SK-MEL-5 (cell line): Measurements from ENCODE around the gene MYBL2. TPM values are rescaled to one million over a fixed set of nuclear protein-coding genes. Genes with fewer than 3 reads are reported as not detected.

Experiments
- DNase-seq: peaks from one replicate; pipeline ENCODE4 v3.0.0-alpha.2; 2016; ENCODE audit warnings: low read depth, low spot score
- in situ Hi-C: cut with HindIII; loops from 2 replicates; pipeline ENCODE4 v1.10.0; 2016; ENCODE audit warnings: low sequenced_read_pairs, high pct_unique_total_duplicates, low pct_unique_long_range_greater_than_20kb
- total RNA-seq: library from RNA; depleted of rRNA; stranded (reverse); fragments of >200 nt; shearing (Covaris generic); gene quantifications from 2 replicates; pipeline ENCODE4 v1.2.3, GENCODE V29; 2014; rRNA removed

MYBL2 gene
- total RNA-seq, 1 experiment from 2014 or later, result 10.4 TPM

- no peak for DNase-seq
- in situ Hi-C loops, result no loop called here
Measured at GRCh38 chr20:43762911-43763310, 96.0 kb downstream of the MYBL2 start.

GRCh38 chr20:43765916-43766315 is 99.0 kb downstream of the MYBL2 start:
- DNase-seq, result no peak
- in situ Hi-C loops, result no loop called here

Other genes with a start within 250 kb of the MYBL2 start
- 45.6 and 48.8 TPM in 2 replicates for gene SRSF6, start 209.2 kb upstream of the MYBL2 start, total RNA-seq
- 1.2 and 2.0 TPM in 2 replicates for gene L3MBTL1, start 159.4 kb upstream of the MYBL2 start, total RNA-seq
- gene SGK2, start 108.1 kb upstream of the MYBL2 start, total RNA-seq, result 0.29 TPM in 1 of 2 replicates, not detected in the other
- gene IFT52, start 76.2 kb upstream of the MYBL2 start, total RNA-seq, result 22.1 and 26.8 TPM in 2 replicates
- not detected in 2 replicates for gene GTSF1L, start 59.9 kb downstream of the MYBL2 start, total RNA-seq
- 0.37 and 0.51 TPM in 2 replicates for gene TOX2, start 247.7 kb downstream of the MYBL2 start, total RNA-seq